HUES48 (cell line): Measurements from ENCODE around the gene FLT3.
"Not testable (repeated sequence)": the region's sequence is repeated elsewhere in the genome, so short reads cannot be mapped to it uniquely, and the experiment has no call there.

Experiments
- H3K27ac ChIP-seq: one replicate; pipeline ENCODE4 v1.7.0; 2013; ENCODE audit warnings: low read depth, low read length, inconsistent platforms
- H3K27me3 ChIP-seq: 2 replicates; pipeline ENCODE4 v1.6.1; 2013; ENCODE audit warnings: mild to moderate bottlenecking, low read length; ENCODE audit not compliant: control insufficient read depth, insufficient read depth
- H3K36me3 ChIP-seq: 2 replicates; pipeline ENCODE4 v1.6.1; 2013; ENCODE audit warnings: low read length; ENCODE audit not compliant: control insufficient read depth, insufficient read depth
- H3K4me1 ChIP-seq: 2 replicates; pipeline ENCODE4 v1.6.1; 2013; ENCODE audit warnings: mild to moderate bottlenecking, low read length; ENCODE audit not compliant: control insufficient read depth, insufficient read depth
- H3K4me3 ChIP-seq: 2 replicates; pipeline ENCODE4 v1.5.1; 2013; ENCODE audit warnings: mild to moderate bottlenecking, low read depth, low read length
- H3K9ac ChIP-seq: 2 replicates; pipeline ENCODE4 v1.6.1; 2013; ENCODE audit warnings: mild to moderate bottlenecking, low read depth, low read length, moderate library complexity
- H3K9me3 ChIP-seq: 2 replicates; pipeline ENCODE4 v1.6.1; 2013; ENCODE audit warnings: low read length; ENCODE audit not compliant: control insufficient read depth, insufficient read depth

Gene FLT3

GRCh38 chr13:28097503-28097902, 2.9 kb downstream of the FLT3 start:
- H3K36me3 ChIP-seq: no peaks in the 10 kb centered on the region
- H3K27ac ChIP-seq: no peak overlapping the region
- H3K4me3 ChIP-seq: no peak overlapping the region
- peaks cover 49% of the 10 kb centered on the region for H3K27me3 ChIP-seq
- peaks cover 3% of the 10 kb centered on the region; the same call in 1 of the 2 replicates for H3K4me1 ChIP-seq
- no peaks in the 10 kb centered on the region; the same call in 1 of the 2 replicates for H3K9me3 ChIP-seq
- H3K9ac ChIP-seq: no peak overlapping the region

GRCh38 chr13:28094306-28094705, 6.1 kb downstream of the FLT3 start:
- peaks cover 21% of the 10 kb centered on the region for H3K27me3 ChIP-seq

GRCh38 chr13:28093881-28094280, 6.5 kb downstream of the FLT3 start:
- H3K27me3 ChIP-seq: peaks cover 17% of the 10 kb centered on the region
- H3K36me3 ChIP-seq: no peaks in the 10 kb centered on the region
- no peaks in the 10 kb centered on the region for H3K4me1 ChIP-seq
- H3K9ac ChIP-seq: no peak overlapping the region
- no peak overlapping the region for H3K27ac ChIP-seq
- H3K9me3 ChIP-seq: no peaks in the 10 kb centered on the region; the same call in 1 of the 2 replicates
- H3K4me3 ChIP-seq: no peak overlapping the region

More at GRCh38 chr13:28094306-28094705, 6.1 kb downstream of the FLT3 start:
- no peaks in the 10 kb centered on the region for H3K4me1 ChIP-seq
- no peak overlapping the region for H3K4me3 ChIP-seq
- no peaks in the 10 kb centered on the region for H3K36me3 ChIP-seq
- no peak overlapping the region for H3K27ac ChIP-seq
- H3K9me3 ChIP-seq: no peaks in the 10 kb centered on the region; the same call in 1 of the 2 replicates
- H3K9ac ChIP-seq: no peak overlapping the region

GRCh38 chr13:28092431-28092830, 7.9 kb downstream of the FLT3 start:
- H3K36me3 ChIP-seq: no peaks in the 10 kb centered on the region
- H3K9me3 ChIP-seq: no peaks in the 10 kb centered on the region
- peaks cover 4% of the 10 kb centered on the region; the same call in 1 of the 2 replicates for H3K27me3 ChIP-seq
- H3K4me3 ChIP-seq: no peak overlapping the region
- no peak overlapping the region for H3K27ac ChIP-seq
- no peak overlapping the region for H3K9ac ChIP-seq
- no peaks in the 10 kb centered on the region for H3K4me1 ChIP-seq

- H3K4me1 ChIP-seq: no peaks in the 10 kb centered on the region
- no peak overlapping the region for H3K27ac ChIP-seq
- H3K36me3 ChIP-seq: no peaks in the 10 kb centered on the region
- H3K9ac ChIP-seq: no peak overlapping the region
- H3K9me3 ChIP-seq: no peaks in the 10 kb centered on the region
- H3K27me3 ChIP-seq: no peaks in the 10 kb centered on the region
- H3K4me3 ChIP-seq: no peak overlapping the region
These were observed 11.3 kb downstream of the FLT3 start for GRCh38 chr13:28089065-28089464.

- not testable (repeated sequence) for H3K27me3 ChIP-seq, H3K9me3 ChIP-seq, H3K9ac ChIP-seq, H3K4me3 ChIP-seq, H3K4me1 ChIP-seq, H3K27ac ChIP-seq, H3K36me3 ChIP-seq
These were observed 22.6 kb downstream of the FLT3 start for GRCh38 chr13:28077820-28078219.

- Histone ChIP-seq H3K4me3 (no peak overlapping the region), H3K9me3 (no peaks in the 10 kb centered on the region), H3K27me3 (no peaks in the 10 kb centered on the region), H3K9ac (no peak overlapping the region), H3K27ac (no peak overlapping the region), H3K4me1 (no peaks in the 10 kb centered on the region), H3K36me3 (no peaks in the 10 kb centered on the region)
These were observed 23.1 kb downstream of the FLT3 start for GRCh38 chr13:28077231-28077630.

GRCh38 chr13:28071424-28071823, 29.0 kb downstream of the FLT3 start:
- H3K4me1 ChIP-seq: no peaks in the 10 kb centered on the region
- no peak overlapping the region for H3K27ac ChIP-seq
- no peaks in the 10 kb centered on the region for H3K9me3 ChIP-seq
- no peaks in the 10 kb centered on the region for H3K36me3 ChIP-seq
- H3K9ac ChIP-seq: no peak overlapping the region
- H3K27me3 ChIP-seq: no peaks in the 10 kb centered on the region
- no peak overlapping the region for H3K4me3 ChIP-seq

- Histone ChIP-seq H3K9ac (no peak overlapping the region), H3K9me3 (no peaks in the 10 kb centered on the region), H3K4me1 (no peaks in the 10 kb centered on the region), H3K4me3 (no peak overlapping the region), H3K27me3 (no peaks in the 10 kb centered on the region), H3K36me3 (no peaks in the 10 kb centered on the region), H3K27ac (no peak overlapping the region)
These were observed 32.9 kb downstream of the FLT3 start for GRCh38 chr13:28067491-28067890.

GRCh38 chr13:28058866-28059613, 41.3 kb downstream of the FLT3 start:
- H3K36me3 ChIP-seq: no peaks in the 10 kb centered on the region
- H3K27ac ChIP-seq: no peak overlapping the region
- H3K9ac ChIP-seq: no peak overlapping the region
- H3K27me3 ChIP-seq: no peaks in the 10 kb centered on the region
- H3K9me3 ChIP-seq: no peaks in the 10 kb centered on the region
- H3K4me1 ChIP-seq: peaks cover 20% of the 10 kb centered on the region
- no peak overlapping the region for H3K4me3 ChIP-seq

- no peaks in the 10 kb centered on the region for H3K9me3 ChIP-seq
- no peak overlapping the region for H3K4me3 ChIP-seq
- no peaks in the 10 kb centered on the region for H3K36me3 ChIP-seq
- no peak overlapping the region for H3K9ac ChIP-seq
- H3K27me3 ChIP-seq: no peaks in the 10 kb centered on the region
- H3K27ac ChIP-seq: no peak overlapping the region
- H3K4me1 ChIP-seq: peaks cover 20% of the 10 kb centered on the region
These were observed 43.2 kb downstream of the FLT3 start for GRCh38 chr13:28056970-28057712.
